Astrocyte of the spinal cord (primary cell): ENCODE data around the gene ATIC.

Source experiments
- DNase-seq: peaks from one replicate; pipeline ENCODE4 v3.0.0; 2011; ENCODE audit warnings: low read depth, low spot score
- H3K4me3 ChIP-seq: 2 replicates; pipeline ENCODE4 v1.5.1; 2011; ENCODE audit warnings: low read depth, mild to moderate bottlenecking, low read length, moderate library complexity
- CTCF ChIP-seq: IDR thresholded peaks from 2 replicates; pipeline ENCODE4 v1.5.1; 2012; ENCODE audit warnings: low read depth, mild to moderate bottlenecking, low read length, inconsistent platforms
- in situ Hi-C: cut with HindIII; loops from 2 replicates; pipeline ENCODE4 v1.10.0; 2017; ENCODE audit warnings: low sequenced_read_pairs

Gene ATIC

GRCh38 chr2:215397632-215398341, 85.9 kb downstream of the ATIC start:
- H3K4me3 ChIP-seq = no peak overlapping the region
- in situ Hi-C loops = no loop called here
- DNase-seq = no peak
- TF ChIP-seq CTCF = no peak

- no peak overlapping the region for H3K4me3 ChIP-seq
- in situ Hi-C loops = no loop called here
- no peak for DNase-seq
- TF ChIP-seq CTCF = no peak
Observed at GRCh38 chr2:215399067-215399716, 87.3 kb downstream of the ATIC start.
